H1 (cell line): ENCODE data around the gene TMEM72. TPM values are rescaled to one million over a fixed set of nuclear protein-coding genes. Genes with fewer than 3 reads are reported as not detected.

Experiments used
- CTCF ChIA-PET: fragments of 300-600 bp; sonication (Branson Sonifier 250); formaldehyde crosslinking; loops from one replicate; lab custom pipeline; 2021; ENCODE audit not compliant: partially characterized antibody; lab: Charles Lee
- POLR2A ChIA-PET: fragments of 300-600 bp; sonication (Branson Sonifier 250); formaldehyde crosslinking; loops from one replicate; lab custom pipeline; 2021; ENCODE audit warnings: inconsistent platforms; ENCODE audit not compliant: partially characterized antibody; lab: Charles Lee
- DNase-seq, 2 experiments: peaks; one replicate each; pipeline versions ENCODE4 v3.0.0 to v3.0.0-alpha.2; 2010 to 2022; ENCODE audit warnings: low spot score in 2 of 2, low read depth in 1 of 2, mixed read lengths in 1 of 2
- FAIRE-seq: peaks from 2 replicates; lab custom pipeline; 2011; peaks lifted over from hg19 to GRCh38; lab: Jason Lieb, UNC
- H2AFZ ChIP-seq: 2 replicates; pipeline ENCODE4 v1.8.1; 2012; ENCODE audit warnings: low read length, inconsistent platforms
- H2AK5ac ChIP-seq: 2 replicates; pipeline ENCODE4 v1.6.1; 2013; ENCODE audit warnings: low read depth, low read length
- H2BK120ac ChIP-seq: replicated peaks from 2 replicates; pipeline ENCODE3; 2013; ENCODE audit warnings: low read depth, low read length, inconsistent platforms
- H2BK12ac ChIP-seq: 2 replicates; pipeline ENCODE4 v1.6.1; 2013; ENCODE audit warnings: low read depth, low read length
- H2BK15ac ChIP-seq: 2 replicates; pipeline ENCODE4 v1.6.1; 2013; ENCODE audit warnings: low read length
- H2BK20ac ChIP-seq: 2 replicates; pipeline ENCODE4 v1.6.1; 2013; ENCODE audit warnings: low read length
- H2BK5ac ChIP-seq: 2 replicates; pipeline ENCODE4 v1.6.1; 2013; ENCODE audit warnings: low read depth, low read length
- H3K14ac ChIP-seq: 2 replicates; pipeline ENCODE4 v1.6.1; 2013; ENCODE audit warnings: inconsistent platforms; ENCODE audit not compliant: insufficient read length
- H3K18ac ChIP-seq: 2 replicates; pipeline ENCODE4 v1.6.1; 2013; ENCODE audit warnings: low read length; ENCODE audit errors: extremely low read depth
- H3K23ac ChIP-seq: 2 replicates; pipeline ENCODE4 v1.6.1; 2013; ENCODE audit warnings: inconsistent platforms; ENCODE audit not compliant: insufficient read length
- H3K23me2 ChIP-seq: 2 replicates; pipeline ENCODE4 v1.6.1; 2013; ENCODE audit warnings: low read depth, low read length
- H3K27ac ChIP-seq: 2 replicates; pipeline ENCODE4 v1.6.1; 2011; ENCODE audit warnings: low read depth, low read length, inconsistent platforms
- H3K27me3 ChIP-seq, 4 experiments: replicated peaks in 1 of 4; 1 replicate in 1 of 4; 2 replicates in 3 of 4; pipeline versions ENCODE4 v1.6.1 to v1.8.1; 2011 to 2013; ENCODE audit warnings: low read length in 3 of 4, mild to moderate bottlenecking in 3 of 4, inconsistent platforms in 2 of 4, mixed read lengths in 2 of 4, moderate library complexity in 1 of 4; ENCODE audit not compliant: control insufficient read depth in 3 of 4, insufficient read depth in 3 of 4; ENCODE audit errors: extremely low read depth in 1 of 4
- H3K36me3 ChIP-seq, 4 experiments: 2 replicates each; pipeline versions ENCODE4 v1.6.1 to v1.8.1; 2011 to 2013; ENCODE audit warnings: mild to moderate bottlenecking in 4 of 4, low read length in 3 of 4, moderate library complexity in 2 of 4, control low read depth in 1 of 4, inconsistent platforms in 1 of 4; ENCODE audit not compliant: insufficient read depth in 4 of 4, control insufficient read depth in 2 of 4
- H3K4ac ChIP-seq: replicated peaks from 2 replicates; pipeline ENCODE3; 2013; ENCODE audit warnings: low read length, low read depth, mixed read lengths, inconsistent platforms; ENCODE audit not compliant: insufficient read length
- H3K4me1 ChIP-seq, 4 experiments: replicated peaks in 1 of 4; 1 replicate in 1 of 4; 2 replicates in 3 of 4; pipeline versions ENCODE4 v1.6.1 to v1.8.1; 2011 to 2013; ENCODE audit warnings: low read length in 3 of 4, inconsistent platforms in 2 of 4, mixed read lengths in 1 of 4; ENCODE audit not compliant: insufficient read depth in 4 of 4, control insufficient read depth in 3 of 4
- H3K4me2 ChIP-seq, 2 experiments: 2 replicates each; pipeline versions ENCODE4 v1.6.1 to v1.8.1; 2011 to 2013; ENCODE audit warnings: low read depth in 2 of 2, low read length in 2 of 2, control low read depth in 1 of 2, inconsistent platforms in 1 of 2, mild to moderate bottlenecking in 1 of 2; ENCODE audit not compliant: insufficient read depth in 1 of 2
- H3K4me3 ChIP-seq, 4 experiments: fragments of 200-600, 300-600 bp in 1 of 4; sonication (generic), shearing (Covaris generic), sonication (Bioruptor Twin) in 1 of 4; 2 replicates each; pipeline versions ENCODE4 v1.5.1 to v1.8.1; 2011 to 2016; ENCODE audit warnings: low read length in 4 of 4, low read depth in 3 of 4, control low read depth in 2 of 4, inconsistent platforms in 2 of 4, mild to moderate bottlenecking in 2 of 4, mixed read lengths in 1 of 4, moderate library complexity in 1 of 4; ENCODE audit not compliant: insufficient read depth in 2 of 4; ENCODE audit errors: extremely low read depth in 1 of 4
- H3K56ac ChIP-seq: replicated peaks from 2 replicates; pipeline ENCODE3; 2013; ENCODE audit warnings: low read depth, mild to moderate bottlenecking, mixed read lengths, low read length, inconsistent platforms; ENCODE audit not compliant: insufficient read length
- H3K79me1 ChIP-seq: 2 replicates; pipeline ENCODE4 v1.6.1; 2013; ENCODE audit warnings: low read depth, low read length, control low read depth
- H3K79me2 ChIP-seq, 2 experiments: 2 replicates each; pipeline versions ENCODE4 v1.6.1 to v1.8.1; 2012 to 2013; ENCODE audit warnings: low read length in 2 of 2, mild to moderate bottlenecking in 2 of 2, inconsistent platforms in 1 of 2; ENCODE audit not compliant: insufficient read depth in 2 of 2, control insufficient read depth in 1 of 2
- H3K9ac ChIP-seq, 4 experiments: replicated peaks in 1 of 4; 1 replicate in 1 of 4; 2 replicates in 3 of 4; pipeline versions ENCODE4 v1.6.1 to v1.8.1; 2011 to 2013; ENCODE audit warnings: low read depth in 3 of 4, low read length in 3 of 4, control low read depth in 2 of 4, mild to moderate bottlenecking in 2 of 4, moderate library complexity in 2 of 4, inconsistent platforms in 1 of 4; ENCODE audit errors: extremely low read depth in 1 of 4
- H3K9me3 ChIP-seq, 2 experiments: 2 replicates each; pipeline versions ENCODE4 v1.6.1 to v1.8.1; 2012 to 2013; ENCODE audit warnings: mild to moderate bottlenecking in 2 of 2, moderate library complexity in 2 of 2, control low read depth in 1 of 2, inconsistent platforms in 1 of 2, low read depth in 1 of 2, low read length in 1 of 2, mixed read lengths in 1 of 2; ENCODE audit not compliant: insufficient read depth in 2 of 2
- H4K20me1 ChIP-seq, 2 experiments: replicated peaks in 1 of 2; 2 replicates each; pipeline versions ENCODE3 to v1.8.1; 2011 to 2013; ENCODE audit warnings: inconsistent platforms in 2 of 2, low read length in 2 of 2, mild to moderate bottlenecking in 1 of 2; ENCODE audit not compliant: insufficient read depth in 2 of 2, control insufficient read depth in 1 of 2
- H4K5ac ChIP-seq: 2 replicates; pipeline ENCODE4 v1.6.1; 2013; ENCODE audit warnings: low read length, low read depth, mixed read lengths, inconsistent platforms; ENCODE audit not compliant: insufficient read length
- H4K8ac ChIP-seq: 2 replicates; pipeline ENCODE4 v1.8.0; 2013; ENCODE audit warnings: mild to moderate bottlenecking, moderate library complexity, low read length, inconsistent platforms; ENCODE audit not compliant: insufficient read depth; ENCODE audit errors: extremely low read depth
- H4K91ac ChIP-seq: replicated peaks from 2 replicates; pipeline ENCODE3; 2013; ENCODE audit warnings: low read length, mixed read lengths, inconsistent platforms; ENCODE audit not compliant: insufficient read length
- BRCA1 ChIP-seq: IDR thresholded peaks from 2 replicates; pipeline ENCODE4 v1.6.1; 2012; ENCODE audit warnings: low read depth, low read length, improper control_type of control experiment
- GABPA ChIP-seq: IDR thresholded peaks from 2 replicates; pipeline ENCODE4 v1.6.1; 2011; ENCODE audit warnings: mild to moderate bottlenecking, low read length, moderate library complexity, borderline replicate concordance; ENCODE audit not compliant: insufficient read depth
- NRF1 ChIP-seq: IDR thresholded peaks from 2 replicates; pipeline ENCODE4 v1.6.1; 2011; ENCODE audit warnings: mild to moderate bottlenecking, low read depth, low read length, improper control_type of control experiment
- POU5F1 ChIP-seq: IDR thresholded peaks from 2 replicates; pipeline ENCODE4 v1.6.1; 2011; ENCODE audit warnings: low read depth, mild to moderate bottlenecking, low read length, moderate library complexity
- SIN3A ChIP-seq, 2 experiments: IDR thresholded peaks in 1 of 2; conservative IDR thresholded peaks in 1 of 2; 2 replicates each; pipeline ENCODE4 v1.6.1; 2011 to 2012; ENCODE audit warnings: low read length in 2 of 2, improper control_type of control experiment in 1 of 2, low read depth in 1 of 2, mild to moderate bottlenecking in 1 of 2
- TAF1 ChIP-seq: IDR thresholded peaks from 2 replicates; pipeline ENCODE4 v1.6.1; 2011; ENCODE audit warnings: mild to moderate bottlenecking, low read depth, low read length
- WGBS, 2 experiments: shearing (Covaris generic) in 1 of 2; methylation state at CpG; one replicate each; pipeline versions ENCODE4 v1.1.6 to v1.1.7; 2013 to 2015; ENCODE audit warnings: low lambda C conversion rate in 2 of 2, mixed read lengths in 2 of 2, inconsistent platforms in 1 of 2, low coverage in 1 of 2, missing lambda C conversion rate in 1 of 2; ENCODE audit not compliant: insufficient replicate concordance in 2 of 2, insufficient coverage in 1 of 2, insufficient read length in 1 of 2; ENCODE audit errors: extremely low coverage in 1 of 2, missing lambda C conversion rate in 1 of 2; 5-methylcytosine and 5-hydroxymethylcytosine counted together
- polyA plus RNA-seq, 7 experiments: library from polyadenylated mRNA; depleted of rRNA in 3 of 7; stranded (reverse) in 5 of 7; unstranded in 2 of 7; fragments of >200 nt in 5 of 7; fragments of 200-250 nt in 2 of 7; gene quantifications; 1 replicate in 5 of 7; 2 replicates in 1 of 7; 4 replicates in 1 of 7; pipeline versions ENCODE4 v1.2.1 to v1.2.3, GENCODE V29; 2011 to 2013; ENCODE audit warnings: missing spikeins in 2 of 7, mixed read lengths in 2 of 7
- total RNA-seq: library from RNA; stranded (reverse); fragmentation: NEBNext Ultra II Directional; extraction: Animal tissue kit (Norgen Biotek cat#: 25700); gene quantifications from 2 replicates; pipeline ENCODE4 v1.2.1, GENCODE V29; 2021

The TMEM72 gene
- total and polyA plus RNA-seq, 2 of the 8 experiments (the other 6 are each of a cell fraction or from before 2014, with no cell fraction given), result not detected

DNA sequence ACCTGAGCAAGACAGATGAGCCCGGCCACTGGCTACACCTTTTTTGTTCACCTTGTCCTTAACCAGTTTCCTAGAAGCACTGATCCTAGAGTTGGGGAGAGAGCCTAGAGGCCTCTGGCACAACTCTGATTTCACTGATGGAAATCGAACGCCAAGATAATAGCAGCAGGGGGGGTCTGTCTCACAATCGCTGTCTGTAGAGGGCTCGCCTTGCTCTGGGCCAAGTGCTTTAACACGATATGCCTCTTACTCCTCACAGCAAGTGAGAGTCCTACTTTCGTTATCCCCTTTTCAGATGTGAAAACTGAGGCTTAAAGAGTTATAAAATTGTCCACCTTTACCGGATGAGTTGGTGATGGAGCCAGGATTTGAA lies 48.9 kb downstream of the TMEM72 start:
- POLR2A ChIA-PET, result interaction anchor here (1.3 kb wide), 1 partner anchor 40 kb away, joined by 3 read pairs; no protein-coding TSS in a partner anchor
- Histone ChIP-seq H3K4me1 (peaks cover 19 to 38% (median 29%) of the 10 kb centered on the region in 4 experiments), H2AFZ (no peak overlapping the region), H3K56ac (no peak overlapping the region), H4K20me1 (no peaks in the 10 kb centered on the region), H3K79me1 (no peaks in the 10 kb centered on the region), H2BK120ac (no peak overlapping the region), H4K5ac (no peak overlapping the region), H3K9me3 (no peaks in the 10 kb centered on the region), H4K8ac (no peak overlapping the region), H3K18ac (no peak overlapping the region), H2BK20ac (no peak overlapping the region), H4K91ac (no peak overlapping the region), H3K27ac (no peak overlapping the region), H3K27me3 (peaks cover 0 to 7% (median 3%) of the 10 kb centered on the region in 4 experiments; a peak in 4 of 7 replicates), H2AK5ac (no peak overlapping the region), H3K23ac (no peak overlapping the region), H3K36me3 (no peaks in the 10 kb centered on the region), H2BK15ac (no peak overlapping the region), H2BK12ac (no peak overlapping the region), H3K14ac (no peak overlapping the region), H3K23me2 (peaks cover 8% of the 10 kb centered on the region), H2BK5ac (no peak overlapping the region), H3K4me2 (peak overlapping the region; percentile 90 to 97), H3K4me3 (peak overlapping the region; percentile 54 to 87 (median 68)), H3K9ac (peak overlapping the region in 1 of 4 experiments; percentile 28; a peak in 1 of 7 replicates), H3K4ac (no peak overlapping the region), H3K79me2 (no peaks in the 10 kb centered on the region; a peak in 1 of 4 replicates)
- DNase-seq (no peak), FAIRE-seq (no peak)
- CTCF ChIA-PET, result interaction anchor here (10.7 to 11.2 kb wide), 3 partner anchors 9 to 32 kb away, joined by 84 to 143 read pairs (median 119); no protein-coding TSS in a partner anchor
- TF ChIP-seq POU5F1 (no peak), TAF1 (no peak), NRF1 (no peak), BRCA1 (no peak), GABPA (no peak), SIN3A (conservative IDR thresholded peaks at IDR 0.05 in 1 of 2, IDR thresholded peaks at IDR 0.05 in 1 of 2; ENCODE audit: low read depth in 1 of 2, low read length in 2 of 2) (no peak)
- 37% methylated on average over 8 of the region's 8 CpGs; no CpG with 5 or more reads in 1 of the 2 experiments for WGBS, 2 experiments
